Epithelial cell of prostate (primary cell): ENCODE measurements around the gene DNAJB13.
A peak's percentile ranks its signal among the peaks of the same experiment; 100 is the strongest.

Experiments used
- DNase-seq: peaks from one replicate; pipeline ENCODE4 v3.0.0-alpha.2; 2011; ENCODE audit warnings: low read depth, low spot score
- H3K27ac ChIP-seq: fragments of 450-650 bp; 2 replicates; pipeline ENCODE4 v1.5.1; 2017; ENCODE audit warnings: mild to moderate bottlenecking

Gene DNAJB13

DNA sequence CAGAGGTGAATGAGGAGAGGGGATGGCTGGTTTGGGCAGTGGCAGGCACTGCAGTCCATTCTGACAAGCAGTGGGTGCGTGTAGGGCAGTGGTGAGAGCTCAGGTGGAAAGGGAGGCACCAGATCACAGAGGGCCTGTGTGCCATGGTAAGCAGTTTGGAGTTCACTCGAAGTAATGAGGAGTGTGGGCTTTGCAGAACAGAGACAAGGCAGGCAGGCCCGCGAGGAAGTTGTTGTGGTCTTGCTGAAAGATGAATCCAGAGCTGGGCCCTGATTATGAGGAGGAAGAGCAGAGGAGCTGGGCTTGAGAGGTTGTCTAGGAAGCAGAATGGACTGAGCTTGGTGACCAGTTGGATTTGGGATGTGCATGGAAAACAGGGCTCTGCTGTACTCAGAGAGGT lies 1.6 kb upstream of the DNAJB13 start:
- H3K27ac ChIP-seq, result no peak overlapping the region
- no peak for DNase-seq

DNA sequence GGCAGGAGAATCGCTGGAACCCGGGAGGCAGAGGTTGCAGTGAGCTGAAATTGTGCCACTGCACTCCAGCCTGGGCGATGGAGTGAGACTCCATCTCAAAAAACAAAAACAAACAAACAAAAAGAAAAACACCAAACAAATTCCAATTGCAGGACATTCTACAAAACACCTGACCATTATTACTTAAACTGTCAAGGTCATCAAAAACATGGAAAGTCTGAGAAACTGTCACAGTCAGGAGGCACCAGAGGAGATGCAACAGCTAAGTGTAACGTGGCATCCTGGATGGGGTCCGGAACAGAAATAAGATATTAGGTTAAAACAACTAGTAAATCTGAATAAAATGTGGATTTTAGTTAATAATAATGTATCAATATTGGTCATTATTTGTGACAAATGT lies 914 bp upstream of the DNAJB13 start:
- DNase-seq, result no peak

DNA sequence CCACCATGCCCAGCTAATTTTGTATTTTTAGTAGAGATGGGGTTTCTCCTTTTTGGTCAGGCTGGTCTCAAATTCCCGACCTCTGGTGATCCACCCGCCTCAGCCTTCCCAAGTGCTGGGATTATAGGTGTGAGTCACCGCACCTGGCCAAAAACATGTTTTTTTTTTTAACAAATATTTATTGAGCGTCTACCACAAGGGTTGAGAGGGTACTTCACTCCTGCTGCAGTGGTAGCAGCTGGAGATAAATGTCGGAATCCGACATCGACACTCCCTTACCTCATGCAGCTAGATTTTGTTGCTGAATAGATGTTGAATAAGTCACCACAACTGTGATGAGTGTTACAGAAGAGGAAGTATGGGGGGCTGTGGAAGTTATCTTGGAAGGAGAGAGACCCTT lies 971 bp downstream of the DNAJB13 start:
- no peak for DNase-seq
- peak overlapping the region; percentile 79 for H3K27ac ChIP-seq

More for the DNA sequence above, 914 bp upstream of the DNAJB13 start:
- no peak overlapping the region for H3K27ac ChIP-seq

DNA sequence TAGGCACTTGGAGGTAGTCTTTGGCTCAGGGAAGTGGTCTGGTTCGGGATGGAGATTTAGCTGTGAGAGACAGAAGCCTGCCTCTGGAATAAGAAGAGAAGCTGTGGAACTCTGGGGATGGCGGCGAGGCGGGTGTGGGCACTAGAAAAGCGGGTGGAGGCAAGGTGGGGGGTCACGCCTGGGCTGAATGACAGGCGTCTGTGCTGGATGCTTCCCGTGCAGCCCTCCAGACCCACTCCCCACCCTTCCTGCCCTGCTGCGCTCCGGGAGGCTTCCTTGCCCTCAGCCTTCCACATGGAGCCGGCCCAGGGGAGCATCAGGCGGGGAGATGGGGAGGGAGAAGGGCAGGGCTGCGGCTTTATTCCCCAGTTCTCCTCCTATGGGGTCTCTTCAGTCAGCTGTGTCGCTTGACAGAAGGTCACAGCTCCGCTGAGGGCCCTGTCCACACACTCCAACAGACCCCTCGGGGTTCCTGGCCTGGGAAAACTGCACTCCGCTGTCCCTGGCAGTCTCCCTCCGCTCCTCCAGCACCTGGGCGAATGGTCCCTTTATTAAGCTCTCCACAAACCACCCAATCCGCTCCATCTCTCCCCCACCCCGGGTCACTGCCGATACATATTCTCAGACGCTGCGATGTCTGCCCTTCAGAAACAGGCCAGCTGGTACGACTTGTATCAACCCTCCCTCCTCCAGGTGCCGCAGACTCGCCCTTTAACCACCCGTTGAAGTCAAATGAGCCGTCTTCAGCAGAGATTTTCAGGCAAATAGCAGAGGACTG lies 6.2 kb downstream of the DNAJB13 start:
- no peak overlapping the region for H3K27ac ChIP-seq
- no peak for DNase-seq

DNA sequence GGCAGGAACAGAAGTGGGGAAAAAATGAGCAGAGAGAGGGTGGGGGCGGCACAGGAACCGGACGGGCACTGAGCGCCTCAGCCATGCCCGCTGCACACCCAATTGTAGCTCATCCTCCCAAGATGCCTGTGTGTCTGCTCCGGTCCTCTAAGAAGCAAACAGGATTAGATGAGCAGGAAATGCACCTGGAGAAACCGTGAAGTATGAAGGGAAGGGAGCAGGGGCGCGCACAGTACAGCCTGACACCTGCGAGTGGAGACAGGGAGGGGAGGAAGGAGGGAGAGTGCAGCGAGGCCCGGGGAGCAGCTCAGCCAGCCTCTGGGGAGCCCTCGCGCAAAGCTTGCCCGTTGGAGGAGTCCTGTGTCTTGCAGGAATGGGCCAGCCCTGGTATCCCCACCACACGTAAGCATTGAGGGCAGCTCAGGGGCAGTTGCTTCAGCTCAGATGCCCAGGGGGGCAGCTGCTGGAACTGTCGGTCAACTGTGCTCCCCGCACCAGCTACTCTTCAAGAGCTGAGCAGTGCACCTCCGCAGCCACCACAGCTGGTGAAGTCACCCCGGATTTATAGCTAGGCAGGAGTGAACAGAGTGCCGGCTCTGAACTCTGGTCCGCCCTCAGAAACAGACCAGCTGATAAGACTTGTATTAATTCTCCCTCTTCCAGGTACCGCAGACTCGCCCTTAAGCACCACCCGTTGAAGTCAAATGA lies 7.0 kb downstream of the DNAJB13 start:
- H3K27ac ChIP-seq, result no peak overlapping the region
- no peak for DNase-seq

DNA sequence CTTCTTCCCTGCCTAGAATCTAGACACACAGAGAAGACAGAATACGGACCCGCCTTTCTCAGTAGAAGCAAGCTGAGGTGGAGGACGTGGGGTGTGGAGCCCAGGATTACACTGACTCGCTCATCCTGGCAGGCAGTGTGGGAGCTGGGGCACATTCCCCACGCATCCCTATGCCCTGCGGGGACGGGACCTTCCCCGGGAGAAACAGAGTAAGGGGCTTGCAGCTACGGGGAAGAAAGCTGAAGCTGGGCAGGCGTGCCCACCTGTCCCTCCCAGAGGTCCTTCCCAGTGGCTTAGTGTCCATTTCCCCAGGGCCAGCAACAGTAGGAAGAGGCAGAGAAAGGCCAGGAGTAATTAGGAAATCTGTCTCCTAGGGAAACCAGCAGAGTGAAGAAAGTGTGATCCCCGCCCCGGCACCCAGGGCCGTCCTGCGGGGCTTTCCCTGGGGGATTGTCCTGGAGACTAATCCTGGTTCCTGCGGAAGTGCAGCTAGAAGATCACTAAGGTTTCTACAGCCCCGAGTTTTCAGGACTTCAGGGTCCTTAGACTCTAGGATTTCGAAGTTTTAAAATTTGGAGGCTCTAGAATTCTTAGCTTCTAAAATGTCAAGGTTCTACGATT lies 7.8 kb downstream of the DNAJB13 start:
- DNase-seq, result no peak

DNA sequence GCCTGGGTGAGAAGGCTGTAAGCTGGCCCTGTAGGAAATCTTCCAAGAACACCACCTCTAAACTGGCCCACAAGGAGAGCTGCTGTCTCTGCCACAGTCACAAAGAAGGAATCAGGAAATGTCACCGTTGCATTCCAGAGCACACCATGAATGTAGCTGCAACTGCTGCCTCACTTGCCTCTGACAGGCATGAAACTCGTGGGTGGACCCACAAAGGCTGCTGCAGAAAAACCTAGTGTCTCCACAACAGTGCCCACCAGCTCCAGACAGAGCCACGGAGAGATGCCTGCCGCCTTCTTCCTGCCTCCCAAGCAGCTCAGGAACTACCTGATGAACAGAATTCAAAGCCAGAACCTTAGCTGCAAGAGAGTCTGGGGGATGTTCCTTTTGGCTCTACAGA lies 10.5 kb downstream of the DNAJB13 start:
- H3K27ac ChIP-seq, result peak overlapping the region; percentile 17
- no peak for DNase-seq

More for the DNA sequence above, 7.8 kb downstream of the DNAJB13 start:
- H3K27ac ChIP-seq, result no peak overlapping the region

DNA sequence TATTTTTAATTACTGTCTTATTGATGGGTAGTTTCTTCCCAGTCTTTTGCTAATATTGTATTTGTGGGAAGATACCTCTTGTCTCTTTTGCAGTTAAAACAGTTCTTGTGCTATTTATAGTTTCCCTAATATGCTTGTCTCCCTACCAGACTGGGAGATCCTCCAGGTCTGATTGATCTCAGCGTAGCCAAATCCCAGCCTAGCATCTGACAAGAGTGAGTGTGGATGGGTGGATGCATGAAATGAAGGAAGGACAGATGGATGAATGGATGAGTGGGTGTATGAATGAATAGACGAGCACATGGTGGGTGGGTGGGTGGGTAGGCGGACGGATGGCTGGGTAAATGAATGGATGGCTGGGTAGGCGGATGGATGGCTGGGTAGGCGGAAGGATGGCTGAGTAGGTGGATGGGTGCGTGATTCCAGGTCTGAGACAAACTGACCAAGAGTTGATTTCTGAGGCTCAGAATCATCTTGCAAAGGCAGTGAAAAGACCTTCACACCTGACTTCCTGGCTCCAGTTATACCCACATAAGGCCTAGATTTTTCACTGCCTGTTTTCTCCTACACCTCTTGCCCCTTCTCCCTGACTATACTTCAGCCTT lies 11.4 kb downstream of the DNAJB13 start:
- DNase-seq, result no peak
- no peak overlapping the region for H3K27ac ChIP-seq

DNA sequence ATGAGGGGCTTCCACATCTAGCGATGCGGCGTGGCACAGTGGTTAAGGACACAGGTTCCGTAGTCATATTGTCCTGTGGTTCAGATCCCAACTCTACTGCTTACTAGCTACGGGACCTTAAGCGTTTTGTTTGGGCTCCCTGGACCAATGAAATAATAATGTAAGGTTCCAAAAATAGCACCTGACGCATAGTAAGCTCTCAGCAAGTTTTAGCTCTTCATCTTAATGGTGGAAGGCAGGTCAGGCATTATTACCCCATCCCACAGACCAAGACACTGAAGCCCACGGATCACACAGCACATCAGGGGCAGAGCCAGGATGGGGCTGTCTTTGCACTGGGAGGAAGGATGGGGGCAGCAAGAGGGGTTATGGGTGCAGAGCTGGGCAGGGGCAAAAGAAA lies 13.0 kb downstream of the DNAJB13 start:
- DNase-seq, result no peak

DNA sequence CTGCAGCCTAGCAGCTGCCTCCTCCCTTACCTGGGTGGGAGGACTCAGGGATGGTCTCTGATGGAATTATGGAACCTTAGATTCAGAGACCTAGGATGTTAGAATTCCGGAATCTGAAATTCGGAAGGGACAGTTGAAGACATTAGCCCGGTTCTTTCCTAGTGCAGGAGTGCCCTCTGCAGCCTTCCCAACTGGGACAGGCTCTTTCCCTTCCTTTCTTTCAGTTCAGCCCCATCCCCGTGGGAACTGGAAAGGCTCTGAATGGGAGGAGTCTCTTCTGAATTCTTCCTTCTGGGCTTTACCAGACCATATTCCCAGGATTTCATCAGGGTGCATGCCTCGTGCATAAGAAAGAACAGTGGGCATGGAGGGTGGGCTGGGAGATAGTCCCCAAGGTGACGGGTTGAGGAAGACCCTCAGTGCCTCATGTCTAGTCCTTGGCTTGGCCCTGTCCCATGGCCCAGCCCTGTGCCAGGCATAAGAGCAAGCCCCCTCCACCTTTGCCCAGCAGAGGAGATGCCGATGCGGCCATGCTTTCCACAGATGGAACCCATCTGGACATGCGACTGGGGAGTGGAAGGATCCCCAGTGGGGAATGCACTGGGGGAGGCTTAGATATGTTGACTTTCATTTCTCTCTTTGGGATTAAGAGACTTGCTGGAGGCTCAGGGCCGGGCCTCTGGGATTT lies 14.4 kb downstream of the DNAJB13 start:
- no peak for DNase-seq

More for the DNA sequence above, 13.0 kb downstream of the DNAJB13 start:
- no peak overlapping the region for H3K27ac ChIP-seq

DNA sequence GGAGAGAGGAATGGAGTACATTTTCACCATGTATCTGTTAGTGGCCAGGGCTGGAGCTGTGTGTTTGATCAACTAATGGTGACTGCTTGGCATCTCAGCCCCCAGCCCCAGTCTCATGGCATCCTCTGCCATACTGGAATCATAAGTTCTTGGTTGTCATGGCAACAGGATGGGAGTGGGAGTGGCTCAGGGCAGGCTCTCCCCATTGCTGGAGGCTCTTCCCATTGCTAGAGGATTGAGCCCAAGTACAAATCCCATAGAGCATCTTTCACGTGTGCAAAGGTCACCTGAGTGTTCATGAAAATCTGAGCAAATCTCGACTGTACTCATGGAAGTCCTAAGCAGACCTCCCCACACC lies 14.9 kb downstream of the DNAJB13 start:
- no peak for DNase-seq
- H3K27ac ChIP-seq, result no peak overlapping the region

More for the DNA sequence above, 14.4 kb downstream of the DNAJB13 start:
- no peak overlapping the region for H3K27ac ChIP-seq

DNA sequence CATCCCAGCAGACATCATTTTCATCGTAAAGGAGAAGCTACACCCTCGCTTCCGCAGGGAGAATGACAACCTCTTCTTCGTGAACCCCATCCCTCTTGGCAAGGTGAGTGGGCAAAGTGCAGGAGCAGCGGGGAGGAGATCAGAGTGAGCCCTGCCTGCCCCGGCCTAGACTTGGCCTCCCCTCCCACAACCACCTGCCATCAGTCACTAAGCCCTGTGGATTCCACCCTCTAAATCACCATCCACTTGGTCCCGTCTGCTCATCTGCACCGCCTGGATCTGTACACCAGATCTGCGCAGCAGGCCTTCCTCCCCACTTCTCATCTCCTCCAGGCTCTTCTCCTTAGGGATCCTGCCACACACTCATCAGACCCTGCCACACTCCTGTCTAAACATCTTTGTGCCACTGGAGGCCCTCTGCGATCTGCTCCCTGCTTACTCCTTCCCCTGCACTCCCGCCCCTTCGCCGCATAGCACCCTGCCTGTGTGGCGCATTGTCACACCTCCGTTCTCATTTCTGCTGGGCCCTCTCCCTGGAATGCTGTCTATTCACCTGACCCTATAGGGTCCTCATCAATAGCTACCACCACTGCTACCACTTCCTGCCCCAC lies 17.6 kb downstream of the DNAJB13 start:
- DNase-seq, result no peak
- H3K27ac ChIP-seq, result no peak overlapping the region

DNA sequence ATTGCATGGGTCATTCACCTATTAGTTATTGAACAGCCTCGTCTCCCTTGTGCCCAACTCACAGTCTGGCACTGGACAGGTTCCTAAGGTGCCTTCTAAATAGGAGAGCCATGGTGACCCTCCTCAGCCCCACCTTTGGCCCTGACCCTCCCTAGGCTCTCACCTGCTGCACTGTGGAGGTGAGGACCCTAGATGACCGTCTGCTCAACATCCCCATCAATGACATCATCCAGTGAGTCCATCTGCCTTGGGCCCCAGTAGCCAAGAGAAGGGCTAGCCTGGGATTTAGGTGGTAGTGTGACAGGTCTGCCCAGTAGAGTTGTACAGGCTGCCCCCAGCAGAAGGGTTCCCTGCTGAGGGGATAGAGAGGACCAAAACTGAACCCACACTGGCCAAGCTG lies 18.3 kb downstream of the DNAJB13 start:
- no peak overlapping the region for H3K27ac ChIP-seq
- DNase-seq, result no peak

DNA sequence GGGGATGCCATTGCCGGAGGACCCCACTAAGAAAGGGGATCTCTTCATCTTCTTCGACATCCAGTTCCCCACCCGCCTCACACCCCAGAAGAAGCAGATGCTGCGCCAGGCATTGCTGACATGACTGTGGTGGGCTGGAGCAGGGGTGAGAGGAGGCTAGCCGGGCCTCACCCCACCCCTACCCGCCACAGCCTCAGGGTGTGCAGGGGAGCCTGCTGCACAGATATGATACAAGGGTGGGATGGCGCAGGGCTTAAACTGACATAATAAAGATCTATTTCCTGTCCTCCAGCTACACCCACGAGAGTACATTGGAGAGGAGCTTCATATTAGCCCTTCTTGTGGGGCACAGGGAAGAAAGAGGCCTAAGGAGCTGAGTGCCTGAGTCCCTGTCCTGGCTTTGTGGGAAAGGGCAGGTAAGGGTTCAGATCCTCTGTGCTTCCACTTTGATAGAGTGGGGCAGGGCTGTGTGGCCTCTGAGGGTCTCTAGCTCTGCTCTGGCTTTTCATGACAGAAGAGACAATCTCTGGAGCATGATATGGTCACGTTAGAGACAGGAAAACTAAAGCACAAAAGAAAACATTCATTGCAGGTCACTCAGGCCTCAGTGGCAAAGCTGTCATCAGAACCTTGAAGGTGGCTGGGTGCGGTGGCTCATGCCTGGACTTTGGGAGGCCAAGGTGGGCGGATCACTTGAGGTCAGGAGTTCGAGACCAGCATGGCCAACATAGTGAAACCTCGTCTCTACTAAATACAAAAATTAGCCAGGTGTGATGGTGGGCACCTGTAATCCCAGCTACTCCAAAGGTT lies 19.4 kb downstream of the DNAJB13 start:
- no peak overlapping the region for H3K27ac ChIP-seq
- DNase-seq, result no peak

DNA sequence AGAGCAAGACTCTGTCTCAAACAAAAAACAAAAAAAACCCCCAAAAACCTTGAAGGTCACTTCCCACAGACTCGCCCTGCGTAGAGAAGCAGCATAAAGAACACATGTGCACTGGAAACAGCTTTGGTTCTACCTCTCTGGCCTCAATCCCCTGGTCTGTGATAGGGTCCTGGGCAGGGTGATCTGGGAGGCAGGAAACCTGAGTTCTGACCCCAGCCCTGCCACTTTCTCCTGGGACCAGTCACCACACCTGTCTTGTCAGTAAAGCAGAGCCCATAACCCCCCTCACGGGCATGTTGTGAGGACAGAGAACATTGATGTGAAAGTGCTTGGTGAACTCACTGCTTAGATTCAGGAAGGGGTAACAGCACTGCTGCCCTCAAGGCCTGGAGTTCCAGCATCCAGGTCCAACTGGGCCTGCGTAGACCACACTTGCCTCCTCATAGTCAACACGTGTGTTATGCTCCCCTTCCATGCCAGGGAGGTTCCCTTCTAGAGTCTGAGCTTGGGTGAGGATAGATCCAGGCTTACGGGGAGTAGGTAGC lies 20.4 kb downstream of the DNAJB13 start:
- H3K27ac ChIP-seq, result no peak overlapping the region
- DNase-seq, result no peak

DNA sequence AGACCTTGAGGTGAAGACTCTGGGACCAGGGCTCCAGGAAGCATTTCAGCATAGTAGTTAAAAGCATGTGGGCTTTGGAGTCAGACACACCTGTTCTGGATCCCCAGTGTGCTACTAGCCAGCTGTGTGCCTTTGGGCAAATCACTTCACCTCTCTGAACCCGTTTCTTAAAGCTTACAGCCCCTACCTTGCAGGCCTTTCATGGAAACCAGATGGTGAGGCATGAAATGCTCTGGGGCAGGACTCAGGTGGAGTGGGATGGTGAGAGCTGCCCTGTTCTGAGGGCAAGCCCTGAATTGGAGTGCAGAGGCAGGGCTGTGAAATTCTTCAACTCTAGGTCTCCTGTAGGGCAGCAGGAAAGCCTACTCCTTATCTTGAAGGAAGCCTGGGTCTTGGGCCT lies 21.4 kb downstream of the DNAJB13 start:
- no peak overlapping the region for H3K27ac ChIP-seq
- DNase-seq, result no peak

DNA sequence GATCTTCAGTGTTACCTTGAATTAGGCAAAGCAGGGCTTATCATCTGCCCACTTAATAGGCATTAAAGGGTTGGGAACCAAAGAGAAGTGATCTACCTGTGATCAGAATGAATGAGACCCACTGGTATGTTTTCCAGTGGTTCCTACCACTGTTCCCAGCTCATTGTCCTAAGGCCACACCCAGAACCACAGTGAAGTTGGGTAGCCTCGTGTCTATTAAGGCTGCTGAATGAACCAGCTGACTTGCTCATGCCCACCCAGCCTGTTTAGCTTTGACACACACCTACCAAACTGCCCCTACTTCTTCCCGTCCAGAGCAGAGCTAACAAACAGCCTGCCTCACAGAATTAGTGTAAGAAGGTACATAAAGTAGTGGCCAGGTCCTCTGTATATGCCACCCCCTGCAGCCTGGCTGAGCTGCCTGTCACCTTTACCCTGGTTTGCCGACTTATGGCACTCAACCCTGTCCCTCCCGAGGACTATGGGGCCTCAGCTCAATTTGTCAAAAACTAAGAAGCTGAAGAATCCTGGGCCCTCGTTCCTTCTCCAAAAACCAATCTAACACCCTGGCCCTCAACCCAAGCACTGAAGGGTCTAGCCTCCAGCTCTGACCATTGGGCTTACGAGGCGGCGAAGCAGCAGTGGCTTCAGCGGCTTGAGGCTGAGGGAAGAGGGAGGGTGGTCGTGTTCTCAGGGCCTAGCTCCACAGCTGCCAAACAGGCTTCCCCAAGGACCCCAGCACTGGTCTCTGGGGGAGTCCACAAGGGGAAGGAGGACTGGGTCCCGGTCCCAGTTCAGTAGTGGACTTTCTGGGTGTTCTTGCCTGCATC lies 22.0 kb downstream of the DNAJB13 start:
- H3K27ac ChIP-seq, result no peak overlapping the region
- no peak for DNase-seq
